Measurements from ENCODE around the gene RAI14.

DNA sequence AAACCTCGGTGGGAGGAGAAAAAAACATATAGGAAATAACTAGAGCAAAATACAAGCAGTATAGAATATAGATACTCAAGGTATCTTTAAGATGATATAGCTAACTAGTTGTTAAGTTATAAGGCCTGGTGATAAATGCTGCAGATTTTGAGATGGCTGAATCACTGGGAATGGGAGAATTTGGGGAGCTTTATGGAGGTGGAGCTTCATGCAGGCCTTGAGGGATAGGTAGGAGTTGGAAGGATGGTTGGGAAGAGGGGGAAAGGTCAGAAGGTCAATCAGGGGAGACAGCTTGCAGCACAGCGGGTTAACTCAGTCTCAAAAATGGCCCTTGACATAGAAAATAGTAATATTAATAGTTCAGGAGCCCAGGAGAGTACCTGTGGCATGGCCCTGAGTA is 34.8 kb downstream of the RAI14 start:
- TF ChIP-seq POLR2A (IDR thresholded peaks at IDR 0.05): no peak
- TF ChIP-seq, protein P1, sequence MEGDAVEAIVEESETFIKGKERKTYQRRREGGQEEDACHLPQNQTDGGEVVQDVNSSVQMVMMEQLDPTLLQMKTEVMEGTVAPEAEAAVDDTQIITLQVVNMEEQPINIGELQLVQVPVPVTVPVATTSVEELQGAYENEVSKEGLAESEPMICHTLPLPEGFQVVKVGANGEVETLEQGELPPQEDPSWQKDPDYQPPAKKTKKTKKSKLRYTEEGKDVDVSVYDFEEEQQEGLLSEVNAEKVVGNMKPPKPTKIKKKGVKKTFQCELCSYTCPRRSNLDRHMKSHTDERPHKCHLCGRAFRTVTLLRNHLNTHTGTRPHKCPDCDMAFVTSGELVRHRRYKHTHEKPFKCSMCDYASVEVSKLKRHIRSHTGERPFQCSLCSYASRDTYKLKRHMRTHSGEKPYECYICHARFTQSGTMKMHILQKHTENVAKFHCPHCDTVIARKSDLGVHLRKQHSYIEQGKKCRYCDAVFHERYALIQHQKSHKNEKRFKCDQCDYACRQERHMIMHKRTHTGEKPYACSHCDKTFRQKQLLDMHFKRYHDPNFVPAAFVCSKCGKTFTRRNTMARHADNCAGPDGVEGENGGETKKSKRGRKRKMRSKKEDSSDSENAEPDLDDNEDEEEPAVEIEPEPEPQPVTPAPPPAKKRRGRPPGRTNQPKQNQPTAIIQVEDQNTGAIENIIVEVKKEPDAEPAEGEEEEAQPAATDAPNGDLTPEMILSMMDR (IDR thresholded peaks at IDR 0.05): no peak

All from right lobe of liver (tissue), 4 donors.